H1 (cell line): Measurements from ENCODE around the gene TTLL1.

Experiments used
- CTCF ChIP-seq, 3 experiments: IDR thresholded peaks; 1 replicate in 2 of 3; 2 replicates in 1 of 3; pipeline versions ENCODE4 v1.5.1 to v1.6.1; 2011; ENCODE audit warnings: low read length in 3 of 3, mild to moderate bottlenecking in 3 of 3, inconsistent platforms in 2 of 3, low read depth in 1 of 3, moderate library complexity in 1 of 3; ENCODE audit not compliant: insufficient read depth in 1 of 3; ENCODE audit errors: control extremely low read depth in 1 of 3
- KDM5A ChIP-seq: fragments of 200-600 bp; IDR thresholded peaks from 2 replicates; pipeline ENCODE4 v1.7.1; 2012; ENCODE audit warnings: mild to moderate bottlenecking, low read length, inconsistent platforms, mixed read lengths
- MAFK ChIP-seq: IDR thresholded peaks from 2 replicates; pipeline ENCODE4 v1.6.1; 2012; ENCODE audit warnings: low read depth, mild to moderate bottlenecking, improper control_type of control experiment, low read length
- MAX ChIP-seq: IDR thresholded peaks from 2 replicates; pipeline ENCODE4 v1.6.1; 2012; ENCODE audit warnings: inconsistent platforms
- PHF8 ChIP-seq: fragments of 200-600 bp; sonication (generic); conservative IDR thresholded peaks from 2 replicates; pipeline ENCODE4 v1.7.1; 2012; ENCODE audit warnings: low read depth, mild to moderate bottlenecking, inconsistent platforms, low read length, moderate library complexity

GRCh38 chr22:43000441-43001175, 88.6 kb downstream of the TTLL1 start:
- no peak for TF ChIP-seq MAFK
- no peak for TF ChIP-seq KDM5A
- no peak for TF ChIP-seq CTCF (IDR thresholded peaks at IDR 0.05; ENCODE audit: control extremely low read depth in 1 of 3, insufficient read depth in 1 of 3, low read depth in 1 of 3, low read length in 3 of 3)
- no peak for TF ChIP-seq MAX
- no peak for TF ChIP-seq PHF8
